Limb (tissue), 2 donors: ENCODE measurements around the gene GPR84.
A peak's percentile ranks its signal among the peaks of the same experiment; 100 is the strongest.
"Not testable (repeated sequence)": the region's sequence is repeated elsewhere in the genome, so short reads cannot be mapped to it uniquely, and the experiment has no call there.

Source experiments
- DNase-seq, 2 donors: peaks; one replicate each; pipeline ENCODE4 v3.0.0-alpha.2; 2016; ENCODE audit errors: extremely low spot score in 2 of 2

GPR84 gene

GRCh38 chr12:54356228-54356627 is 8.1 kb downstream of the GPR84 start:
- peak in 1 of 2 donors; percentile 45 for DNase-seq

DNA sequence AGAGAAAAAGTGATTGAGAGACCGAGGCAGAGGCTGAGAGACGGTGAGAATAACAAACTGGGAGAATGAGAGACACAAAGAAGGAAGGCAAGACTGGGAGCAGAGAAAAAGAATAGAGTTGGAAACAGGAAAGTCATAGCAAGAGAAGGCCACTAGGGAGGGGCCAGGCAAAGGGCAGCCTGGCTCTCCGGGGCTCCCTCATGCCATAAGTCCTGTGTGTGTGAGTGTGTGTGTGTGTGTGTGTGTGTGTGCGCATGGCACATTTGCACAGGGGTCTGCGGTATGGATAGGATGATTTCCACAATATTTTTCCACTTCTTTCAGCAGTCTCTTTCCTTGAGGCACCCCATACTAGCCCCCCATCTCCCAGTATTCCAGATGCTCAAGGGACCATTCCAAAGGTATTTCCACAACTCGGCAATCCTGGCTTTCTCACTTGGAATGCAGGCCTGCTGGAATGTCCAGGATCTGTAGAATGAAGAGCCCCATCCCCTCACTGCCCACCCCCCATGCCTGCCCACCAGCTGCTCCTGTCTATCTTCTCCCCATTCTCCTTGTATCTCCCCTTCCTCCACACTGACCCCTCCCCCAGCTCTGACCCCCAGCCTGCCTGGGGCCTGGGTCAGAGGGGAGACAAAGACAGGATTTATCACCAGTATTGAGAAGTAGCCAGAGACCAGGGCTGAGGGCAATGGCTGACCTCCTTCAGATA is 9.0 kb downstream of the GPR84 start:
- peak; percentile 32 to 63 for DNase-seq

DNA sequence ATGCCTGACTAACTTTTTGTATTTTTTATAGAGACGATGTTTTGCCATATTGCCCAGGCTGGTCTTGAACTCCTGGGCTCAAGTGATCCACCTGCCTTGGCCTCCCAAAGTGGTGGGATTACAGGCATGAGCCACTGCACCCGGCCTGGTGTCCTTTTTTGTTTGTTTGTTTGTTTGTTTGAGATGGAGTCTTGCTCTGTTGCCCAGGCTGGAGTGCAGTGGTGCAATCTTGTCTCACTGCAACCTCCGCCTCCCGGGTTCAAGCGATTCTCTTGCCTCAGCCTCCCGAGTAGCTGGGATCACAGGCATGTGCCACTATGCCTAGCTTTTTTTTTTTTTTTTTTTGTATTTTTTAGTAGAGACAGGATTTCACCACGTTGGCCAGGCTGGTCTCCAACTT is 10.0 kb downstream of the GPR84 start:
- not testable (repeated sequence) for DNase-seq

DNA sequence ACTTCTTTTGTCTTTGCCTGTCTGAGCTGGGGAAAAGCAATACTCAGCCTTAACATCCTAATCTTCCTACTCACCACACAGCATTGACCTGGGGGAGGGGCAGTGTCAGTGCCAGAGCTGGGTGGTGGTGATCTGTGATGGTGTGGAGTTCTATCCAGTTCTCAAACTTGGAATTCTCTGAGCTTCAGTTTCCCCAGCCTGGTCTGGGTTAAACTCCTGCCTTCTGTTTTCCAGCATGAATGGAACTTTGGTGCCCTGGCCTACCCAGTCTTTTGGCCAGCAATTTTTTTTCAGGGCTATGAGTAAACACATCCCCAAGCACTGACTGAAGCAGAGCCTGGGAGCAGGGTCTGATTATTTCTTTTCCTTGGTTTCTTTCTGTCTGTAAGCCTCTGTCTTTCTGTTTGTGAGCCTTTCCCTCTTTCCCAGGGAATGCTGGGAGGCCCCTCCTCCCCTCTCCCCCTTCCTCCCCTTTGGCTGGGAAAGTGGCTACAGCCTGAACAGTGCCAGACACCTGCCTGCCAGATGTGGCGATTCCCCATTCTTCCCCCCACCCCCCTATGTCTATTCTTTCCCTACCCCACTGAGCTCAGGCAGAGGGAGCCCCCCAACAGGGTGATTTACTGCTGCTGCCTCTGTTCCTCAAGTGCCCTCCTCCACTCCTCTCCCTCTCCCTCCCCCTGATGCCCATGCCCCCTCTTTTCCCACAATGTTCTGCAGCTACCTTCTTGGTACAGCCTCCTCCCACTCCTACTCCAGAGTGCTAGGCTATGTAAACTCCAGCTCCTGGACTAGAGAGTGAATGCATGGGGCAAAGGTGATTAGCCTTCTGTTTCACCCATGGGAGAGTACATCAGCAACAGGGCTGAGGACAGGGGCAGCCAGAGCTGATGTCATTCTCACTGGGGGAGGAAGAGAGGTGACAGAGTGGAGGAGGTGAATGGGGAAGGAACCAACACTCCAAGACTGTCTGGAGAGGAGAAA is 11.1 kb downstream of the GPR84 start:
- DNase-seq: peak; percentile 76 to 88

GRCh38 chr12:54352022-54352531 is 12.2 kb downstream of the GPR84 start:
- peak; percentile 83 to 93 for DNase-seq

DNA sequence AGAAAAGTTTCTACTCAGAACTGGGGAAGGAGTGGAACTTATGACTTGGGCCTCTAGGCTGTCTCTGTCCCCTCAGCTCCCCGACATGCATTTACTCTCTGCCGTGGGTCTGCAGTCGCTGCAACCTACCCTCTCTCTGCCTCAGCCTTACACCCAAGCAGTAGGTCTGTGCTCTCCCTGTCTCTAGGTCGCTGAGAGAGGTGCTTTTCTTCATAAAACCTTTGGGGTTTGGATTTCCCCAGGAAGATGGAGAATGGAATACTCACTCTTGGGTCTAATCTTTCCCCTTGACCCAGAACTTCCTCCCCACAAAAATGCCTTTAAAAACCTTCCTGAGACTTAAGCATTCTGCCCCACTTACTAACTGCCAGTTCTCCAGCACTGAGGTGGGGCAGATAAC is 12.9 kb downstream of the GPR84 start:
- DNase-seq: no peak

DNA sequence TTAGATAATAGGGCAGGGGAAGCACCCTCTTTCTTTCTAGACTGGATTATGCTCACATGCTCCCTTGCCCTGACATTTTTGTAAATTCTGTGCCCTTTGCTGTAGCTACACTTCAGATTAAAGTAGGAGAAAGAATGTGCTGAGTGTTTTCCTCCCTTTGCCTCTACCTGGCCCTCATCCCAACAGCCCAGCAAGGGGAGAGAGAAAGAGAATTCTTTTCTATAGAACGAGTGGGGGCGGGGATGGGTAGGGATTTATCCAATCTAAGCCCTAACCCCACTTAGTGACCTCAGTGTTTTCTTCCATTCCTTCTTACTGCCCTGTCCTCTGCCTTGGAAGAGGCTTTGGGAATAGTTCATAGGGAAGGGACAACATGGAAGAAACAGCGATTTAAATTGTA is 13.5 kb downstream of the GPR84 start:
- no peak for DNase-seq

DNA sequence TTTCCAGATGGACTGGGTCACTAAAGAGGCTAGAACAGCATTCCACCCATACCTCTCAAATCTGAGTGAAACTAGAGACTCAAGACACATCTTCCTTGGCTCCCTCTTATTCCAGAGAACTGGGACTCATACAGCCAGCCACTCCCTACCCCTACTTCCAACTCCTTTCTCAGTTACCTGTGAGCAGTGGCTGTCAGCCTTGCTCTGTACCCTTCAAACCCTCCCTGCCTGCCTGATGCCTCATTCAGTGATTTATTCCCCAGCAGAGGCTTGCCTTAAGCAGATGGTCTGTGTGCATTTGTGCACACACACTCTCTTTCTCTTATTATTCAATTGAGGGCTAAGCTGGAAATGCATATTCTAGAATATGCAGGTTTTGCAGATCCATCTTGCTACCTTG is 14.6 kb downstream of the GPR84 start:
- DNase-seq: no peak

DNA sequence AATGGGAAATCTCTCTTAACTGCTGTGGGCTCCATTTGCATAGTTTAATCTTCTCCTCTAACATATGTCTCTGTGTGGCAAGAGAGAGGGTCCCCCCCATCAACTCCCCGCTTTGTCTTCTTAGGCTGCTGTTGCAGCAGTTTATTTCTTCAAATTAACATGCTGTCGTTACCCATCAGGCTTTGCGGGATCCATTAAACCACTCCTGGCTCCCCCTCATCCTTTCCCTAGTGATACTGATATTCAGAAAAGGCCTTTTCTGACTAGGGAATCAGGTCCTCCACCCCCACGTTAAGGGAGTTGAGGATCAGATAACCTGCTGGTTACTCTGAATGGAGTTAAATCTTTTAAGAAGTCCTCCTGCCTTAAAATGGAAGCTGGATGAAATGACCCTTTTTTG is 15.2 kb downstream of the GPR84 start:
- DNase-seq: no peak

GRCh38 chr12:54341378-54342300 is 22.6 kb downstream of the GPR84 start:
- DNase-seq: no peak

- DNase-seq: no peak
Measured at GRCh38 chr12:54340846-54341245, 23.4 kb downstream of the GPR84 start.

DNA sequence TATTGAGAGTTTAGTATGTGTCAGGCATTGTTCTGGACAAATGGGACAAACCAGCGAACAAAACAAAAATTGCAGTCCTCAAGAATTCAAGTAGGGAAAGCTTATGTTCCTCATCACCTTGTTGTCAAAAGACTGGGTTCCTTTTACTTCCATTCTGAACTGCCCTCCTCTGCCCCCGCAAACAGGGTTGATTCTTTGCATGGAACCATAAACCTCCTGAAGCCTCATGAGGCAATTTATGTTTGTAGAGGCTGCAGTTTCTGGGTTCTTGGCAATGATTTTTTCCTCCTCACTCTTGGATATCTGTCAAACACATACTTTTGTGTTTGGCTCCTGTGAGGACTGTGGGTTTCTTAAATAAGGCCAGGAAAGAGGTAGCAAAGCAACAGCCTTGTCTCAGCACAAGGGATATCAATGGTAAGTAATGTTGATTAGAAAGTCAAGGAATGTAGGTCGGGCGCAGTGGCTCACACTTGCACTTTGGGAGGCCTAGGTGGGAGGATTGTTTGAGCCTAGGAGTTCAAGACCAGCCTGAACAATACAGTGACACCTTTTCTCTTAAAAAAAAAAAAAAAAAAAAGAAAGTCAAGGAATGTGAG is 25.5 kb downstream of the GPR84 start:
- no peak for DNase-seq

- no peak for DNase-seq
Measured at GRCh38 chr12:54337854-54338650, 26.2 kb downstream of the GPR84 start.

DNA sequence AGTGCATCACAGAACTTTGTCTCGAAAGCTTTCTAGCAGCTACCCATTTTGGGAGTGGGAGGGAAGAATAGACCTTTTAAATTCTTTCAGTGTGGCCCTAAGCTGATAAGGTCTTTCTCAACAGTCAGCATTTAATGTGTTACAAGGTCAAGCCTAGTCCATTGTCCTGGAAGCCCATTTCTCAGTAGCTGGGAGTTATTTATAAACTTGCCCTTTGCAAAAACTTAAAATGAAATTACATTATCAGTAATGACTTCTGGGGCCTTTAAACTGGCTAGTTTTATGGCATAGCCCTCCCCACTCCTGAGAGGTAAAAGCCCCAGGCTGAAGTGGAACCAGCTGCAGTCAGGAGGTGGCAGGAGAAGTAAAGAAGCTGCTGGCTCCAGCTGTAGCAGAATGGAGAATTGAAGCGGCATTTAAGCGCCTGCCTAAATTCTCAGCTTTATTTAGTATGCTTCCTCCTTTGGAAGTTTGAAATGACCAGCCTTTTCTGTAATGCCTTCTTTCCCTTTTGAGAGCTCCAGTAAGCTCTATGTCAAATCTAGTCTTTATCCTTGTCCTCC is 26.9 kb downstream of the GPR84 start:
- DNase-seq: no peak

GRCh38 chr12:54333420-54334034 is 30.8 kb downstream of the GPR84 start:
- DNase-seq: no peak

GRCh38 chr12:54331461-54331860 is 32.8 kb downstream of the GPR84 start:
- no peak for DNase-seq

- DNase-seq: no peak
Measured at GRCh38 chr12:54330442-54330841, 33.8 kb downstream of the GPR84 start.

GRCh38 chr12:54329759-54330158 is 34.5 kb downstream of the GPR84 start:
- peak in 1 of 2 donors; percentile 46 for DNase-seq
